H1 (cell line): Measurements from ENCODE around the gene KRTAP10-4. TPM values are rescaled to one million over a fixed set of nuclear protein-coding genes. Genes with fewer than 3 reads are reported as not detected.

Experiments used
- BRCA1 ChIP-seq: IDR thresholded peaks from 2 replicates; pipeline ENCODE4 v1.6.1; 2012; ENCODE audit warnings: low read depth, low read length, improper control_type of control experiment
- CBX8 ChIP-seq: fragments of 300-800, 300-1000 bp; sonication (generic); IDR thresholded peaks from 2 replicates; pipeline ENCODE4 v1.7.1; 2016; ENCODE audit warnings: low read depth, low read length, borderline replicate concordance
- EP300 ChIP-seq, 2 experiments: IDR thresholded peaks; 1 replicate in 1 of 2; 2 replicates in 1 of 2; pipeline ENCODE4 v1.6.1; 2011 to 2012; ENCODE audit warnings: low read depth in 2 of 2, low read length in 2 of 2, mild to moderate bottlenecking in 2 of 2, borderline replicate concordance in 1 of 2, inconsistent platforms in 1 of 2, moderate library complexity in 1 of 2
- MAFK ChIP-seq: IDR thresholded peaks from 2 replicates; pipeline ENCODE4 v1.6.1; 2012; ENCODE audit warnings: low read depth, mild to moderate bottlenecking, improper control_type of control experiment, low read length
- SAP30 ChIP-seq: fragments of 300-600 bp; sonication (generic); IDR thresholded peaks from 2 replicates; pipeline ENCODE4 v1.7.1; 2012; ENCODE audit warnings: low read length, moderate library complexity, mild to moderate bottlenecking, inconsistent platforms; ENCODE audit not compliant: insufficient read depth, insufficient replicate concordance
- TCF12 ChIP-seq: IDR thresholded peaks from 2 replicates; pipeline ENCODE4 v1.6.1; 2011; ENCODE audit warnings: low read depth, mild to moderate bottlenecking, low read length
- polyA plus RNA-seq, 7 experiments: library from polyadenylated mRNA; depleted of rRNA in 3 of 7; stranded (reverse) in 5 of 7; unstranded in 2 of 7; fragments of >200 nt in 5 of 7; fragments of 200-250 nt in 2 of 7; gene quantifications; 1 replicate in 5 of 7; 2 replicates in 1 of 7; 4 replicates in 1 of 7; pipeline versions ENCODE4 v1.2.1 to v1.2.3, GENCODE V29; 2011 to 2013; ENCODE audit warnings: missing spikeins in 2 of 7, mixed read lengths in 2 of 7
- total RNA-seq: library from RNA; stranded (reverse); fragmentation: NEBNext Ultra II Directional; extraction: Animal tissue kit (Norgen Biotek cat#: 25700); gene quantifications from 2 replicates; pipeline ENCODE4 v1.2.1, GENCODE V29; 2021
- TF ChIP-seq, protein P1 (sequence below): fragments of 300-600 bp; sonication (generic); IDR thresholded peaks from 2 replicates; pipeline ENCODE4 v1.7.1; 2012; ENCODE audit warnings: low read length, moderate library complexity, mild to moderate bottlenecking, inconsistent platforms; ENCODE audit not compliant: insufficient replicate concordance

Gene KRTAP10-4
- total and polyA plus RNA-seq, 2 of the 8 experiments (the other 6 are each of a cell fraction or from before 2014, with no cell fraction given), result not detected

DNA sequence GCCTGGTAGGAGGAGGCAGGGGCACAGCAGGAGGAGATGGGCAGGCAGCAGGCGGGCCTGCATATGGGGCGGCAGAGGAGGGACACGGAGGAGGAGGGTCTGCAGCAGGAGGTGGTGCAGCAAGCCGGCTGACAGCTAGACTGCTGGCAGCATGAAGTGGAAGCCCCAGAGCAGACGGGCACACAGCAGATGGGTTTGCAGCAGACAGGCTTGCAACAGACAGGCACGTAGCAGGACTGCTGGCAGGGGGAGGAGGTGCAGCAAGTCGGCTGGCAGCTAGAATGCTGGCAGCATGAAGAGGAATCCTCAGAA, 6.3 kb downstream of the KRTAP10-4 start (continued):
- TF ChIP-seq, protein P1, sequence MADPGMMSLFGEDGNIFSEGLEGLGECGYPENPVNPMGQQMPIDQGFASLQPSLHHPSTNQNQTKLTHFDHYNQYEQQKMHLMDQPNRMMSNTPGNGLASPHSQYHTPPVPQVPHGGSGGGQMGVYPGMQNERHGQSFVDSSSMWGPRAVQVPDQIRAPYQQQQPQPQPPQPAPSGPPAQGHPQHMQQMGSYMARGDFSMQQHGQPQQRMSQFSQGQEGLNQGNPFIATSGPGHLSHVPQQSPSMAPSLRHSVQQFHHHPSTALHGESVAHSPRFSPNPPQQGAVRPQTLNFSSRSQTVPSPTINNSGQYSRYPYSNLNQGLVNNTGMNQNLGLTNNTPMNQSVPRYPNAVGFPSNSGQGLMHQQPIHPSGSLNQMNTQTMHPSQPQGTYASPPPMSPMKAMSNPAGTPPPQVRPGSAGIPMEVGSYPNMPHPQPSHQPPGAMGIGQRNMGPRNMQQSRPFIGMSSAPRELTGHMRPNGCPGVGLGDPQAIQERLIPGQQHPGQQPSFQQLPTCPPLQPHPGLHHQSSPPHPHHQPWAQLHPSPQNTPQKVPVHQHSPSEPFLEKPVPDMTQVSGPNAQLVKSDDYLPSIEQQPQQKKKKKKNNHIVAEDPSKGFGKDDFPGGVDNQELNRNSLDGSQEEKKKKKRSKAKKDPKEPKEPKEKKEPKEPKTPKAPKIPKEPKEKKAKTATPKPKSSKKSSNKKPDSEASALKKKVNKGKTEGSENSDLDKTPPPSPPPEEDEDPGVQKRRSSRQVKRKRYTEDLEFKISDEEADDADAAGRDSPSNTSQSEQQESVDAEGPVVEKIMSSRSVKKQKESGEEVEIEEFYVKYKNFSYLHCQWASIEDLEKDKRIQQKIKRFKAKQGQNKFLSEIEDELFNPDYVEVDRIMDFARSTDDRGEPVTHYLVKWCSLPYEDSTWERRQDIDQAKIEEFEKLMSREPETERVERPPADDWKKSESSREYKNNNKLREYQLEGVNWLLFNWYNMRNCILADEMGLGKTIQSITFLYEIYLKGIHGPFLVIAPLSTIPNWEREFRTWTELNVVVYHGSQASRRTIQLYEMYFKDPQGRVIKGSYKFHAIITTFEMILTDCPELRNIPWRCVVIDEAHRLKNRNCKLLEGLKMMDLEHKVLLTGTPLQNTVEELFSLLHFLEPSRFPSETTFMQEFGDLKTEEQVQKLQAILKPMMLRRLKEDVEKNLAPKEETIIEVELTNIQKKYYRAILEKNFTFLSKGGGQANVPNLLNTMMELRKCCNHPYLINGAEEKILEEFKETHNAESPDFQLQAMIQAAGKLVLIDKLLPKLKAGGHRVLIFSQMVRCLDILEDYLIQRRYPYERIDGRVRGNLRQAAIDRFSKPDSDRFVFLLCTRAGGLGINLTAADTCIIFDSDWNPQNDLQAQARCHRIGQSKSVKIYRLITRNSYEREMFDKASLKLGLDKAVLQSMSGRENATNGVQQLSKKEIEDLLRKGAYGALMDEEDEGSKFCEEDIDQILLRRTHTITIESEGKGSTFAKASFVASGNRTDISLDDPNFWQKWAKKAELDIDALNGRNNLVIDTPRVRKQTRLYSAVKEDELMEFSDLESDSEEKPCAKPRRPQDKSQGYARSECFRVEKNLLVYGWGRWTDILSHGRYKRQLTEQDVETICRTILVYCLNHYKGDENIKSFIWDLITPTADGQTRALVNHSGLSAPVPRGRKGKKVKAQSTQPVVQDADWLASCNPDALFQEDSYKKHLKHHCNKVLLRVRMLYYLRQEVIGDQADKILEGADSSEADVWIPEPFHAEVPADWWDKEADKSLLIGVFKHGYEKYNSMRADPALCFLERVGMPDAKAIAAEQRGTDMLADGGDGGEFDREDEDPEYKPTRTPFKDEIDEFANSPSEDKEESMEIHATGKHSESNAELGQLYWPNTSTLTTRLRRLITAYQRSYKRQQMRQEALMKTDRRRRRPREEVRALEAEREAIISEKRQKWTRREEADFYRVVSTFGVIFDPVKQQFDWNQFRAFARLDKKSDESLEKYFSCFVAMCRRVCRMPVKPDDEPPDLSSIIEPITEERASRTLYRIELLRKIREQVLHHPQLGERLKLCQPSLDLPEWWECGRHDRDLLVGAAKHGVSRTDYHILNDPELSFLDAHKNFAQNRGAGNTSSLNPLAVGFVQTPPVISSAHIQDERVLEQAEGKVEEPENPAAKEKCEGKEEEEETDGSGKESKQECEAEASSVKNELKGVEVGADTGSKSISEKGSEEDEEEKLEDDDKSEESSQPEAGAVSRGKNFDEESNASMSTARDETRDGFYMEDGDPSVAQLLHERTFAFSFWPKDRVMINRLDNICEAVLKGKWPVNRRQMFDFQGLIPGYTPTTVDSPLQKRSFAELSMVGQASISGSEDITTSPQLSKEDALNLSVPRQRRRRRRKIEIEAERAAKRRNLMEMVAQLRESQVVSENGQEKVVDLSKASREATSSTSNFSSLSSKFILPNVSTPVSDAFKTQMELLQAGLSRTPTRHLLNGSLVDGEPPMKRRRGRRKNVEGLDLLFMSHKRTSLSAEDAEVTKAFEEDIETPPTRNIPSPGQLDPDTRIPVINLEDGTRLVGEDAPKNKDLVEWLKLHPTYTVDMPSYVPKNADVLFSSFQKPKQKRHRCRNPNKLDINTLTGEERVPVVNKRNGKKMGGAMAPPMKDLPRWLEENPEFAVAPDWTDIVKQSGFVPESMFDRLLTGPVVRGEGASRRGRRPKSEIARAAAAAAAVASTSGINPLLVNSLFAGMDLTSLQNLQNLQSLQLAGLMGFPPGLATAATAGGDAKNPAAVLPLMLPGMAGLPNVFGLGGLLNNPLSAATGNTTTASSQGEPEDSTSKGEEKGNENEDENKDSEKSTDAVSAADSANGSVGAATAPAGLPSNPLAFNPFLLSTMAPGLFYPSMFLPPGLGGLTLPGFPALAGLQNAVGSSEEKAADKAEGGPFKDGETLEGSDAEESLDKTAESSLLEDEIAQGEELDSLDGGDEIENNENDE, result no peak
- no peak for TF ChIP-seq EP300 (IDR thresholded peaks at IDR 0.05; ENCODE audit: borderline replicate concordance in 1 of 2, low read depth in 2 of 2, low read length in 2 of 2)
- no peak for TF ChIP-seq MAFK
- no peak for TF ChIP-seq BRCA1
- no peak for TF ChIP-seq SAP30
- no peak for TF ChIP-seq CBX8
- no peak for TF ChIP-seq TCF12
